ENCODE data around the gene CARD10.

- TF ChIP-seq CTCF (IDR thresholded peaks at IDR 0.05): no peak
- no peak for TF ChIP-seq EP300 (IDR thresholded peaks at IDR 0.05)
- TF ChIP-seq POLR2AphosphoS5 (IDR thresholded peaks at IDR 0.05): no peak
Measured at GRCh38 chr22:37462983-37463382, 56.2 kb downstream of the CARD10 start.
